C4-2B (cell line): Measurements from ENCODE around the gene NES.

Experiments
- ZFX ChIP-seq: fragments of 450-650 bp; IDR thresholded peaks from 2 replicates; pipeline ENCODE4 v1.6.1; 2017
- TF ChIP-seq, protein P1 (sequence below): fragments of 450-650 bp; conservative IDR thresholded peaks from 2 replicates; pipeline ENCODE4 v1.5.1; 2017; ENCODE audit warnings: mild to moderate bottlenecking

DNA sequence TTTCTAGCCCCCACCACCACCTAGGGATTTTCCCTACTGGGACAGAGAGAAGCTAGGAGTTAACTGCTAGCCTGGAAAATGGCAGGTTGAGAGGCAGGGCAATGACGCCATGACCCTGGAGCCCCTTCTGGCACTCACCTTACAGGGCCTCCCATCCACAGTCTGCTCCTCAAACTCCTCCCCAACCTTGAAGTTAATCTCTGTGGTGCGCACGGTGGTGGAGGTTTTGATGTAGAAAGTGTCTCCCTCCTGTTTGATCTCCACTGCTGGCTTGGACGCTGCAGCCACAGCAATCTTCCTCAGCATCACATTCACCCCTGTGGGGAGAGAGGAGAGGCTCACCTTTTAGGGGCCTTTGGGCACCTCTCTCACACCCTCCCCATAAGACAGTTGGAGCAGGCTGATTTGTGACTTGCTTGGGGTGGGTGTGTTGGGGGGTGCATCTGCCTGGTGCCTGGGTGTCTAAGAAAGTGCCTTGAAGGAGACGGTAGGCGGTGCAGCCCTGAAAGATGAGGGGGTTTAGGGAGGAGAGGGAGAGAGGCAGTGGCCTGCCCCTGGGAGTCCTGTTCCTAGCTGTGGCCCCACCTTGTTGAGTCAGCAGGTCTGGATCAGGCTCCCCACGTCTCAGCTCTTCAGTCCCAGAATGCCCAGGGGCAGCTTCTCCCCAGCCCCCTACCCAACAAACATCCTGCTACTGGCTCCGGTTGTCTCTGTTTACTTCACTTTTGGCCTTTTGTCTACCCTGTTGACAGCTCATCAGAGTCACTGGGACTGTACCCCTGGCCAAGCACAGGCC is 23.7 kb upstream of the NES start:
- TF ChIP-seq, protein P1, sequence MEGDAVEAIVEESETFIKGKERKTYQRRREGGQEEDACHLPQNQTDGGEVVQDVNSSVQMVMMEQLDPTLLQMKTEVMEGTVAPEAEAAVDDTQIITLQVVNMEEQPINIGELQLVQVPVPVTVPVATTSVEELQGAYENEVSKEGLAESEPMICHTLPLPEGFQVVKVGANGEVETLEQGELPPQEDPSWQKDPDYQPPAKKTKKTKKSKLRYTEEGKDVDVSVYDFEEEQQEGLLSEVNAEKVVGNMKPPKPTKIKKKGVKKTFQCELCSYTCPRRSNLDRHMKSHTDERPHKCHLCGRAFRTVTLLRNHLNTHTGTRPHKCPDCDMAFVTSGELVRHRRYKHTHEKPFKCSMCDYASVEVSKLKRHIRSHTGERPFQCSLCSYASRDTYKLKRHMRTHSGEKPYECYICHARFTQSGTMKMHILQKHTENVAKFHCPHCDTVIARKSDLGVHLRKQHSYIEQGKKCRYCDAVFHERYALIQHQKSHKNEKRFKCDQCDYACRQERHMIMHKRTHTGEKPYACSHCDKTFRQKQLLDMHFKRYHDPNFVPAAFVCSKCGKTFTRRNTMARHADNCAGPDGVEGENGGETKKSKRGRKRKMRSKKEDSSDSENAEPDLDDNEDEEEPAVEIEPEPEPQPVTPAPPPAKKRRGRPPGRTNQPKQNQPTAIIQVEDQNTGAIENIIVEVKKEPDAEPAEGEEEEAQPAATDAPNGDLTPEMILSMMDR: no peak
- TF ChIP-seq ZFX: no peak
